Gastroesophageal sphincter (tissue), 3 donors: ENCODE results near the gene C15orf61.

Experiments
- CTCF ChIP-seq, 4 experiments: fragments of 200-600 bp in 2 of 4; fragments of 450-650 bp in 2 of 4; sonication (generic) in 1 of 4; IDR thresholded peaks; one replicate each; pipeline ENCODE4 v1.5.1; 2017 to 2019; ENCODE audit warnings: antibody characterized with exemption in 4 of 4, mild to moderate bottlenecking in 2 of 4, moderate library complexity in 2 of 4
- EP300 ChIP-seq: sonication (generic); formaldehyde crosslinking; IDR thresholded peaks from one replicate; pipeline ENCODE4 v1.6.1; 2017; ENCODE audit warnings: antibody characterized with exemption, mild to moderate bottlenecking
- POLR2A ChIP-seq, 2 donors: fragments of 450-650 bp; IDR thresholded peaks; one replicate each; pipeline ENCODE4 v1.6.1; 2017; ENCODE audit warnings: antibody characterized with exemption in 2 of 2, mild to moderate bottlenecking in 2 of 2, moderate library complexity in 1 of 2

GRCh38 chr15:67474405-67475110 lies 46.4 kb upstream of the C15orf61 start:
- TF ChIP-seq CTCF (IDR thresholded peaks at IDR 0.05) (no peak), POLR2A (IDR thresholded peaks at IDR 0.05) (no peak), EP300 (no peak)
